ENCODE results near the gene SARDH. TPM values are rescaled to one million over a fixed set of nuclear protein-coding genes. Genes with fewer than 3 reads are reported as not detected.

The SARDH gene
- total and polyA plus RNA-seq, 2 donors (not counting 1 experiment from before 2014, with no cell fraction given): 0.03 to 0.07 TPM

DNA sequence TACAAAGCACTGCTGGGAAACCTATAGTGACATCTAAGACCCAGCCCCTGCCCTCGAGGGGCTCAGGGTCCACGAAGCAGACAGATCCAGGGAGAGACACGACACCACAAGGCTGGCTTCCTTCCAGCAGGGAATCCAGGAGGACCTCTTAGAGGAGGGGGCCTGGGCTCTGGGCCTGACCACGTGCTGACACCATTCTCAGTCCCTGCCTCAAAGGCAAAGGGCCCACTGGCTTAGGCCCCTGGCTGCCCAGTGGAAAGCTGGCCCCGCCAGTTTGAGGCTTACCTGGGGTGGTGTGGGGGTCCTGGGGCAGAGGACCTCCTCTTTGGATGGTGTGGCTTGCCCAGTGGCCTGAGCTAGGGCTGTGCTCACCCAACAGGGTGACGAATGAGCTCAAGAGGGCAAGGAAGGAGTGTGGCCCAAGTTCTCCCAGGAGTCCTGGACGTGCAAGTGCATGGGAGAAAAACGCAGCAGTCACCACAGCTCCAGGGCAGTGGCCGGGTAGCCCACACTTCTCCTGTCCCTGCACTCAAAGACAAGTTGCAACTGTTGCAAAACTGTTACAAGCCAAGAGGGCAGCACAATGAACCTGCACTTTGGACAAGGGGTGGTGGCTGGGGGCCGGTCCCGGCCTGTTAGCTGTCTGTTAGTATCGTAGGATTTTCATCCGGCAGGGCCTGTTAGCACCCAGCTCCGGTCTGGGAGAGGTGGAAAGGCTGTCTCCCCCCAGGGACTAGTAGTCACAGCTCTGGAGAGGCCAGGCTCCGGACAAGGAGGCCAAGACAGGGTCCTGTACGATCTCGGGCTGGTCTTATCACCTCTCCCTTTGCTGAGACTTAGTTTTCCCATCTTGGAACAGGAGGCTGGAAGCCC, 1.5 kb upstream of the SARDH start:
- Histone ChIP-seq H3K36me3 (replicated peaks in 1 of 2; ENCODE audit: control extremely low read depth in 1 of 2, control insufficient read depth in 1 of 2, extremely low read depth in 1 of 2, insufficient read depth in 2 of 2, low read length in 1 of 2) (no peaks in the 10 kb centered on the region), H3K4me2 (replicated peaks; ENCODE audit: low read depth, low read length, poor library complexity, severe bottlenecking) (no peak overlapping the region), H4K20me1 (ENCODE audit: control insufficient read depth, insufficient read depth, low read length, poor library complexity, severe bottlenecking) (no peaks in the 10 kb centered on the region), H2AFZ (ENCODE audit: insufficient read depth, low read depth, low read length, poor library complexity, severe bottlenecking) (no peak overlapping the region), H3K4me1 (ENCODE audit: control insufficient read depth in 2 of 2, insufficient read depth in 2 of 2, low read length in 2 of 2) (peaks cover 17 to 31% of the 10 kb centered on the region in 2 donors), H3K9me3 (ENCODE audit: control extremely low read depth in 1 of 3, control insufficient read depth in 2 of 3, insufficient read depth in 1 of 3, low read length in 2 of 3) (no peaks in the 10 kb centered on the region), H3K9ac (ENCODE audit: low read length) (no peak overlapping the region), H3K27me3 (replicated peaks in 1 of 4; ENCODE audit: control extremely low read depth in 1 of 4, control insufficient read depth in 3 of 4, insufficient read depth in 4 of 4, low read length in 3 of 4) (no peaks in the 10 kb centered on the region), H3K4me3 (ENCODE audit: control extremely low read depth in 1 of 5, extremely low read depth in 1 of 5, insufficient read depth in 1 of 5, low read depth in 2 of 5, low read length in 4 of 5) (no peak overlapping the region), H3K79me2 (ENCODE audit: control insufficient read depth, insufficient read depth, low read length) (no peaks in the 10 kb centered on the region), H3K27ac (ENCODE audit: low read length in 2 of 2) (no peak overlapping the region)
- Mint-ChIP-seq H3K27ac (no peak overlapping the region), H3K4me3 (peak overlapping the region; percentile 32), H3K27me3 (peaks cover 15% of the 10 kb centered on the region), H3K9me3 (ENCODE audit: insufficient read depth) (no peaks in the 10 kb centered on the region), H3K4me1 (peaks cover 27% of the 10 kb centered on the region)
- intact Hi-C loops (cut with micrococcal nuclease): loop anchor here (5.0 kb wide), 1 partner anchor 48 kb away; no protein-coding TSS in a partner anchor
- ATAC-seq (ENCODE audit: low read depth): no peak
- ChIA-PET CTCF (interaction anchor here (1.2 to 2.6 kb wide), 2 partner anchors 13 to 41 kb away, joined by 3 to 12 read pairs; no protein-coding TSS in a partner anchor), POLR2A (no interaction called here)
- no peak for DNase-seq
- no peak for TF ChIP-seq EZH2 (IDR thresholded peaks at IDR 0.05; ENCODE audit: borderline replicate concordance, insufficient read depth, low read depth, low read length, poor library complexity, severe bottlenecking)
- TF ChIP-seq CTCF (IDR thresholded peaks at IDR 0.05): no peak
- 89% methylated on average over 17 of the region's 17 CpGs for WGBS (ENCODE audit: insufficient coverage)
